Panc1 (cell line): ENCODE data around the gene RBM11. TPM values are rescaled to one million over a fixed set of nuclear protein-coding genes. Genes with fewer than 3 reads are reported as not detected.

ENCODE experiments used
- ATAC-seq: fragments of 200-7000 bp; cut with Tn5 transposase; 2 replicates; pipeline ENCODE4 v1.9.1; 2020; ENCODE audit warnings: mild to moderate bottlenecking, moderate library complexity
- BruUV-seq: library from RNA; stranded (reverse); fragments of 400-500 nt; replicated peaks from 2 replicates; lab custom pipeline; 2021; lab: Mats Ljungman, UMichigan
- CTCF ChIA-PET: fragments of 300-600 bp; sonication (Branson Sonifier 250); formaldehyde crosslinking; loops from one replicate; lab custom pipeline; 2022; ENCODE audit warnings: antibody characterized with exemption; lab: Charles Lee
- POLR2A ChIA-PET: fragments of 300-600 bp; sonication (Branson Sonifier 250); formaldehyde crosslinking; loops from one replicate; lab custom pipeline; 2022; ENCODE audit warnings: antibody characterized with exemption; lab: Charles Lee
- DNase-seq: peaks from one replicate; pipeline ENCODE4 v3.0.0-alpha.2; 2010; ENCODE audit warnings: low read depth, low spot score
- H3K27ac ChIP-seq: 2 replicates; pipeline ENCODE4 v1.5.1; 2011; ENCODE audit warnings: mild to moderate bottlenecking, low read length, inconsistent platforms
- H3K27me3 ChIP-seq: fragments of 200-500 bp; sonication (Bioruptor generic); 2 replicates; pipeline ENCODE4 v1.6.0; 2014; ENCODE audit warnings: low read length, inconsistent platforms; ENCODE audit not compliant: control insufficient read depth, insufficient read depth
- H3K36me3 ChIP-seq: fragments of 200-500 bp; sonication (Bioruptor generic); 2 replicates; pipeline ENCODE4 v1.5.1; 2014; ENCODE audit warnings: inconsistent platforms, mild to moderate bottlenecking, low read length, moderate library complexity; ENCODE audit not compliant: control insufficient read depth, insufficient read depth
- H3K4me1 ChIP-seq: 2 replicates; pipeline ENCODE4 v1.5.1; 2011; ENCODE audit warnings: inconsistent platforms, mild to moderate bottlenecking, low read length, moderate library complexity; ENCODE audit not compliant: control insufficient read depth, insufficient read depth
- H3K4me3 ChIP-seq, 2 experiments: 2 replicates each; pipeline ENCODE4 v1.5.1; 2011 to 2012; ENCODE audit warnings: low read depth in 2 of 2, low read length in 2 of 2, mild to moderate bottlenecking in 2 of 2, inconsistent platforms in 1 of 2, moderate library complexity in 1 of 2
- H3K9me3 ChIP-seq: fragments of 200-500 bp; sonication (Bioruptor generic); 2 replicates; pipeline ENCODE4 v1.5.1; 2014; ENCODE audit warnings: low read depth, mild to moderate bottlenecking, inconsistent platforms, low read length, moderate library complexity; ENCODE audit not compliant: control insufficient read depth, insufficient read depth
- CTCF ChIP-seq: fragments of 450-650 bp; IDR thresholded peaks from 2 replicates; pipeline ENCODE4 v1.5.1; 2017; ENCODE audit warnings: mild to moderate bottlenecking
- POLR2AphosphoS5 ChIP-seq: IDR thresholded peaks from 2 replicates; pipeline ENCODE4 v1.6.1; 2012; ENCODE audit warnings: mild to moderate bottlenecking, low read depth, low read length, moderate library complexity
- REST ChIP-seq, 2 experiments: IDR thresholded peaks; 2 replicates each; pipeline ENCODE4 v1.6.1; 2011 to 2012; ENCODE audit warnings: low read depth in 2 of 2, control low read depth in 1 of 2, low read length in 1 of 2, mild to moderate bottlenecking in 1 of 2, moderate library complexity in 1 of 2; ENCODE audit not compliant: insufficient read depth in 1 of 2
- SIN3A ChIP-seq: IDR thresholded peaks from 2 replicates; pipeline ENCODE4 v1.6.1; 2012; ENCODE audit warnings: low read depth, mild to moderate bottlenecking, low read length, moderate library complexity, borderline replicate concordance; ENCODE audit not compliant: insufficient read depth
- TCF7L2 ChIP-seq: IDR thresholded peaks from 2 replicates; pipeline ENCODE4 v1.6.1; 2011; ENCODE audit warnings: mild to moderate bottlenecking, low read depth, low read length, inconsistent platforms
- in situ Hi-C: cut with HindIII; loops from 2 replicates; pipeline ENCODE4 v1.10.0; 2016; ENCODE audit warnings: low sequenced_read_pairs, low pct_unique_long_range_greater_than_20kb
- intact Hi-C: fragments of 100-400 bp; cut with micrococcal nuclease; formaldehyde crosslinking; loops from one replicate; pipeline ENCODE4 v1.10.0; 2022; ENCODE audit not compliant: unreplicated experiment
- total RNA-seq: library from RNA; stranded (reverse); gene quantifications from one replicate; pipeline ENCODE4 v1.2.1, GENCODE V29; 2021; ENCODE audit not compliant: unreplicated experiment

The RBM11 gene
- total RNA-seq, 1 experiment from 2014 or later: 0.15 TPM

GRCh38 chr21:14244911-14245310 is 29.0 kb downstream of the RBM11 start:
- Histone ChIP-seq H3K4me3 (no peak overlapping the region), H3K27me3 (no peaks in the 10 kb centered on the region), H3K27ac (no peak overlapping the region), H3K9me3 (no peaks in the 10 kb centered on the region), H3K4me1 (no peaks in the 10 kb centered on the region), H3K36me3 (no peaks in the 10 kb centered on the region)
- DNase-seq (no peak), ATAC-seq (no peak)
- intact Hi-C loops (no loop called here), in situ Hi-C loops (no loop called here)
- CTCF ChIA-PET: no interaction called here
- POLR2A ChIA-PET: no interaction called here
- TF ChIP-seq TCF7L2 (no peak), CTCF (no peak), POLR2AphosphoS5 (no peak), SIN3A (no peak), REST (IDR thresholded peaks at IDR 0.05; ENCODE audit: insufficient read depth in 1 of 2, low read depth in 2 of 2, low read length in 1 of 2) (no peak)
- BruUV-seq: no TSS peak

GRCh38 chr21:14245711-14246110 is 29.8 kb downstream of the RBM11 start:
- TF ChIP-seq SIN3A: no peak
- TF ChIP-seq REST (IDR thresholded peaks at IDR 0.05; ENCODE audit: insufficient read depth in 1 of 2, low read depth in 2 of 2, low read length in 1 of 2): no peak
- no peak for TF ChIP-seq POLR2AphosphoS5
- no peak for TF ChIP-seq CTCF
- TF ChIP-seq TCF7L2: no peak
- POLR2A ChIA-PET: no interaction called here
- Histone ChIP-seq H3K27ac (no peak overlapping the region), H3K36me3 (no peaks in the 10 kb centered on the region), H3K9me3 (no peaks in the 10 kb centered on the region), H3K4me1 (no peaks in the 10 kb centered on the region), H3K4me3 (no peak overlapping the region), H3K27me3 (no peaks in the 10 kb centered on the region)
- in situ Hi-C loops: no loop called here
- DNase-seq (no peak), ATAC-seq (no peak)
- BruUV-seq: no TSS peak
- intact Hi-C loops: no loop called here
- CTCF ChIA-PET: no interaction called here
